Lung (tissue), 12 donors: ENCODE measurements around the gene PTPRT. TPM values are rescaled to one million over a fixed set of nuclear protein-coding genes. Genes with fewer than 3 reads are reported as not detected.
"Not testable (repeated sequence)": the region's sequence is repeated elsewhere in the genome, so short reads cannot be mapped to it uniquely, and the experiment has no call there.

Source experiments
- ATAC-seq: fragments of 200-7000 bp; cut with Tn5 transposase; one replicate; pipeline ENCODE4 v1.9.1; 2020; ENCODE audit warnings: moderate number of reproducible peaks; ENCODE audit not compliant: insufficient read depth, low FRiP score
- DNase-seq, 3 donors: peaks; one replicate each; pipeline ENCODE4 v3.0.0-alpha.2; 2013 to 2017
- H3K27ac ChIP-seq, 2 donors: one replicate each; pipeline ENCODE4 v1.5.1; 2013; ENCODE audit warnings: mild to moderate bottlenecking in 2 of 2, moderate library complexity in 2 of 2, control low read depth in 1 of 2, inconsistent platforms in 1 of 2, low read depth in 1 of 2, low read length in 1 of 2
- H3K27me3 ChIP-seq, 3 donors: one replicate each; pipeline ENCODE4 v1.5.1; 2013; ENCODE audit warnings: low read length in 2 of 3; ENCODE audit not compliant: control insufficient read depth in 3 of 3, insufficient read depth in 3 of 3
- H3K36me3 ChIP-seq, 4 donors: one replicate each; pipeline ENCODE4 v1.5.1; 2013; ENCODE audit warnings: low read length in 4 of 4, mild to moderate bottlenecking in 1 of 4, moderate library complexity in 1 of 4; ENCODE audit not compliant: control insufficient read depth in 4 of 4, insufficient read depth in 4 of 4
- H3K4me1 ChIP-seq, 5 donors: one replicate each; pipeline ENCODE4 v1.5.1; 2013; ENCODE audit warnings: low read length in 5 of 5, mild to moderate bottlenecking in 2 of 5, moderate library complexity in 1 of 5; ENCODE audit not compliant: control insufficient read depth in 5 of 5, insufficient read depth in 5 of 5
- H3K4me3 ChIP-seq: one replicate; pipeline ENCODE4 v1.5.1; 2013; ENCODE audit warnings: mild to moderate bottlenecking, control low read depth, moderate library complexity
- H3K9ac ChIP-seq, 2 donors: one replicate each; pipeline ENCODE4 v1.5.1; 2013; ENCODE audit warnings: low read length in 2 of 2, control low read depth in 1 of 2; ENCODE audit not compliant: insufficient read depth in 1 of 2
- H3K9me3 ChIP-seq, 4 donors: one replicate each; pipeline ENCODE4 v1.5.1; 2013; ENCODE audit warnings: low read length in 3 of 4, mild to moderate bottlenecking in 1 of 4, moderate library complexity in 1 of 4; ENCODE audit not compliant: control insufficient read depth in 4 of 4, insufficient read depth in 3 of 4
- CTCF ChIP-seq: IDR thresholded peaks from 2 replicates; pipeline ENCODE4 v1.5.1; 2012; ENCODE audit warnings: mild to moderate bottlenecking; ENCODE audit errors: control extremely low read depth, extremely low read depth
- WGBS, 2 donors: extraction: QIAGEN DNeasy Blood & Tissue Kit; methylation state at CpG; one replicate each; pipeline ENCODE4 v1.1.7; 2013; 5-methylcytosine and 5-hydroxymethylcytosine counted together
- polyA plus RNA-seq, 2 donors: library from polyadenylated mRNA; stranded (reverse); fragments of 200-250 nt; gene quantifications; one replicate each; pipeline ENCODE4 v1.2.1, GENCODE V29; 2013
- total RNA-seq, 2 donors: library from RNA; depleted of rRNA in 1 of 2; stranded (reverse); fragments of >200 nt in 1 of 2; gene quantifications; one replicate each; pipeline ENCODE4 v1.2.1, GENCODE V29; 2014 to 2021
- donor health status: control.
- donor health status: control.
- donor health status: Bipolar disorder and iron deficiency.
- donor health status: healthy.
- donor health status: DM: yes; HTN: yes; CAD: no.

PTPRT gene
- total and polyA plus RNA-seq, 4 donors: 0.37 to 13.8 (median 6.1) TPM

DNA sequence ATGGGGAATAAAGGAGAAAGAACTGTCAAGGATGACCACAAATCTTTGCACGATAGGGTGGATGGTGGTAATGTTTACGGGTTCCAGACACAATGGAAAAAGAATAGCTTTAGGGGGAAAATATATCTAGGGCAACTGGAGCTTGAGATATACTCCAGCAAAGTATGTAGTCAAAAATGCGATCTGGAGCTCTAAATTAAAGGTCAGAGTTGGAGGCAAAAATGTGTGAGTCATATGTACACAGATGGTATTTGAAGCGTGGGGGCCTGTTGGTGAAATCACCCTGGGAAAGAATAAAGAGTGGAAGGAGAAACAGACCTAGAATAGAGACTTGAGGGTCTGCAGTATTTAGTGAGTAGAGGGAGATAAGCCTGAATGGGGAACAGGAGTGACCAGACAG is 937.6 kb downstream of the PTPRT start:
- Histone ChIP-seq H3K4me3 (no peak overlapping the region), H3K27ac (no peak overlapping the region), H3K36me3 (no peaks in the 10 kb centered on the region), H3K9me3 (peaks cover 0 to 2% (median 0%) of the 10 kb centered on the region in 4 donors), H3K4me1 (no peaks in the 10 kb centered on the region), H3K9ac (no peak overlapping the region), H3K27me3 (no peaks in the 10 kb centered on the region)
- DNase-seq (no peak), ATAC-seq (no peak)
- WGBS, 2 donors: 70 to 77% methylated on average over 4 of the region's 4 CpGs
- TF ChIP-seq CTCF: no peak

DNA sequence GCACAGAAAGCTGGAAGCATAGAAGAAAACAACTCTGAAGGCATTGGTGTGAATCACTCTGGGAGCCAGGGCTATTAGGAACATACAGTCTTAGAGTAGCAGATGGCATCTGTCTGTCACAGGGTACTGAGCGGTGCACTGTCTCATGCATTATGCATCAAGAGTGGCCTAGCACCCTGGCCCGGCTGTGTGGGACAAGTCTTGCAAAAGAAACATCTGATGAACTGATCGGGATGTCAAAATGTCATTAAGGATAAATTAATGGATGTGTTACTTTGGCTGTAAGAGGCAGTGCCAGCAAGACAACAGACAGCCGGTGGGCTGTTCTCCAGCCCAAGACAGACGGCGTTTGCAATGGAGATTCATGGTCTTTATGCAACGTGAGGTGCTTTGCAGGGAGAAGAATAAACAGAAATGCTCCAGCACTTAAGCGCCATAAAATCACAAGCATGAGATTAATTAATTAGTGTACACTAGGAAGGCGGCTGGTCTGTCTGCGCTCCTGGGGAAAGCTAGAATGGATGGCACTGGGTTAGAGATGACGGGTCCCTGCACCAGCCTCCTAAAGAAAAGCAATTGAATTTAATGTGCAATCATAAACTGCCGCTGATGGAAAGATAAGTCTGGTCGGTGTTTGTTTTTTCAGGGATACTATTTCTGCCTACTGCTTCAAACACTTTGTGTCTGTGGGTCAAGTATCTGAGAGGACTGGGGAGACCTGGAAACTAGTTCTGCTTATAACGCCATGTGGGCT is 970.9 kb downstream of the PTPRT start:
- no peak for TF ChIP-seq CTCF
- DNase-seq (peak; percentile 65 to 91 (median 80)), ATAC-seq (no peak)
- H3K27me3 ChIP-seq: peaks cover 0 to 6% (median 0%) of the 10 kb centered on the region in 3 donors
- no peak overlapping the region for H3K4me3 ChIP-seq
- peaks cover 0 to 2% (median 0%) of the 10 kb centered on the region in 4 donors for H3K9me3 ChIP-seq
- WGBS, 2 donors: 67 to 73% methylated on average over 14 of the region's 14 CpGs
- no peaks in the 10 kb centered on the region for H3K36me3 ChIP-seq
- H3K4me1 ChIP-seq: peaks cover 0 to 6% (median 0%) of the 10 kb centered on the region in 5 donors
- no peak overlapping the region for H3K27ac ChIP-seq
- H3K9ac ChIP-seq: no peak overlapping the region

DNA sequence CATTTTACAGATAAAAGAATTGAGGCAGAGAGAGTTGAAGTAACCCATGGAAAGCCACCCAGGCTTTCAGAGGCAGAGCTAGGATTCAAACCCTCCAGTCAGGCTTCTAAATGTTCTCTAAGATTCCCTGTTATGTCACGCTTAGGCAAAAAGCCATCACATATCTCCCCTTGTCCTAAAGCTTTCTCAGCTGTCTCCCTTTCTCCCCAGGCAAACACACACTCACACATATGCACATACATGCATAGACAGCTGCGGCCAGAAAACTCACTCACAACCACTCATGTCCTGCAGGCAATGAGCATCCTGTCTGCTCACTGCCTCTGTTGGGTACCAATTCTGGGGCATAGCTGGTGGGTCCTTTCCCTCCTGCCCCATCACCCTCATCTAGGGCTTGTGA is 975.6 kb downstream of the PTPRT start:
- Histone ChIP-seq H3K36me3 (no peaks in the 10 kb centered on the region), H3K9me3 (peaks cover 0 to 2% (median 0%) of the 10 kb centered on the region in 4 donors), H3K27ac (no peak overlapping the region), H3K27me3 (no peaks in the 10 kb centered on the region), H3K4me3 (no peak overlapping the region), H3K9ac (no peak overlapping the region), H3K4me1 (peaks cover 0 to 4% (median 0%) of the 10 kb centered on the region in 5 donors)
- DNase-seq: peak in 1 of 3 donors; percentile 39
- TF ChIP-seq CTCF: no peak
- no peak for ATAC-seq
- WGBS, 2 donors: 86 to 87% methylated on average over 2 of the region's 2 CpGs

DNA sequence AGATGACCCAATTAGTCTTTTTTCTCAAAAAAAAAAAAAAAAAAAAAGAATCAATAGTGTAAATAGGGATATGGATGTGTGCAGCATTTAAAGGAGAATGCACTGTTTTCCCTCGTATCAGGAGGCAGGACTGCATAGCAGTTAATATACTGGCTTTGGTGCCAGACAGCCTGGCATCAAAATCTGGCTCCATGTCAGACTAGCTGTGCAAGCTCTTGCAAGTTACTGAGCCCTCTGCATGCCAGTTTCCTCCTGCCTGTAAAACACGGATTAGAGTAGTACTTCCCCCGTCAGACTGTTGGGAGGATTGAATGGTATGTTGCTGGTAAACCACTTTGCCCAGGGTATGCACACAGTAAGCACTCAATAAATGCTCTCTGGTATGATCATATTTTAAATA is 977.3 kb downstream of the PTPRT start:
- no peaks in the 10 kb centered on the region for H3K9me3 ChIP-seq
- DNase-seq (no peak), ATAC-seq (no peak)
- H3K4me3 ChIP-seq: no peak overlapping the region
- no peak overlapping the region for H3K27ac ChIP-seq
- no peaks in the 10 kb centered on the region for H3K27me3 ChIP-seq
- H3K36me3 ChIP-seq: no peaks in the 10 kb centered on the region
- no peak overlapping the region for H3K9ac ChIP-seq
- no peak for TF ChIP-seq CTCF
- WGBS, 2 donors: 73 to 75% methylated on average over 3 of the region's 3 CpGs
- no peaks in the 10 kb centered on the region for H3K4me1 ChIP-seq

- ATAC-seq, H3K36me3 ChIP-seq, H3K27me3 ChIP-seq, H3K27ac ChIP-seq, DNase-seq, H3K4me1 ChIP-seq, H3K4me3 ChIP-seq, H3K9ac ChIP-seq, H3K9me3 ChIP-seq: not testable (repeated sequence)
- WGBS, 2 donors: 60 to 77% methylated on average over 14 to 15 of the region's 15 CpGs
These were observed 983.1 kb downstream of the PTPRT start for GRCh38 chr20:42206557-42206956.
